DMS114 treated with DMSO at 0.1 percent for 48 hours (cell line): ENCODE data around the gene AP3D1.
A peak's percentile ranks its signal among the peaks of the same experiment; 100 is the strongest.

Experiments
- DNase-seq: peaks from one replicate; lab custom pipeline; 2025; ENCODE audit not compliant: unreplicated experiment; lab: John Stamatoyannopoulos, UW

The AP3D1 gene

DNA sequence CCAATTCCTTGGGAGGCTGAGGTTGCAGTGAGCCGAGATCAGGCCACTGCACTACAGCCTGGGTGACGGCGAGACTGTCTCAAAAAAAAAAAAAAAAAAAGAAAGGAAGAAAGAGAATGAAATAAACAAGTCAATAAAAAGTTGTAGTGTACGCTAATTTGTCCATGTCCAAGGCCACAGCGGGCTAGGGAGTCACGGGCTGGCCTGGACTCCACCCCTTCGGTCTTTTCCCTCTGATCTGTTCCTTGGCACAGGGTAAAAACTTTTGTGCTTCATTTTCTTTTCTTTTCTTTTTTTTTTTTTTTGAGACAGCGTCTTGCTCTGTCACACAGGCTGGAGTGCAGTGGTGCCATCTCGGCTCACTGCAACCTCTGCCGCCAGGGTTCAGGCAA is 80.9 kb downstream of the AP3D1 start:
- DNase-seq, result no peak

DNA sequence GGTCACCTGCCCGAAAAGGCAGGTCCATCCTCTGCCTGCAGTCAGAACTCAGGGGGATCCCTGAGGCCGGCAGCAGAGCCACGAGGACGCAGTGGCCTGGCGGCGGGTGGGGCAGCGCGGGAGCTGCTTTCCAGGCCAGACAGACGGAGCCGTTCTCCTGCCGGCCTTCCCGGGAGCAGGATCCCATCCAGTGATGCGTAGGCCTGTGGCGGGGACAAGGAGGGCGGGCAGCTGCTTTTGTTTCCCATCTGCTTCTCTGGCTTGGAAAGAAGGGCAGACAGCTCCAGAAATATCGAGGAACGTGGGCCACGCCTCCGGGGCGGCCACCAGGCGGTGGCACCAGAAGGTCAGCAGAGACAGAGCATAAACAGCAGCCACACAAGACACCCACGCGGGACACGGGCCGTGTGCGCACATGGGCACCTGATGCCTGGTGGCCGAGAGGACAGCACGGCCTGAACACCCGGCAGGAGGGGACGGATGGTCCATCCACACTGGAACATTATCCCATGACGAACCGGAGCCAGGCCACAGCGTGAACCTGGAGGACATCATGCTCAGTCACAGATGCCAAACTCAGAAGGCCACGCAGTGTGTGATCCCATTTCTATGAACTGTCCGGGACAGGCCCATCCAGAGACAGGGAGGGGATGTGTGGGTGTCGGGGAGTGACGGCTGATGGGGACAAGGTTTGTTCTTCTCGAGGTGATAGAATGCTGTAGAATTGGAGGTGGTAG is 86.4 kb downstream of the AP3D1 start:
- DNase-seq, result no peak

DNA sequence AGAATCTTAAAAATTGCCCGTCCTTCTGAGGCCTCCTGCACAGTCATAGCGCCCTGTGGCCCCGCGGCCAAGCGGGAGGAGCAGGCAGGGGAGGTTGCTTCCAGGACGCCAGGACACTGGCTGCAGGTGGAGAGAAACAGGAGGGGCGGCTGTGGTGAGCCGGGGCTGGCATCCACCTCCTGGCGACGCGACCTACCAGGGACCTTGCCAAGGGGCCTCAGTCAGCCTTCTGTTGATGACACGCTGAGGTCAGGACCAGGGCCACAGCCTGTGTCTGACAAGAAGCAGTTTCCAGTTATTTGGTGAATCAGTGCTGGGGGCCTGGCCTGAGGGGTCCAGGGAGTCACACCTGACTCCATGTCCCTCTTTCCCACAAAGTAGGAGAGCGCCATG is 87.0 kb downstream of the AP3D1 start:
- no peak for DNase-seq

DNA sequence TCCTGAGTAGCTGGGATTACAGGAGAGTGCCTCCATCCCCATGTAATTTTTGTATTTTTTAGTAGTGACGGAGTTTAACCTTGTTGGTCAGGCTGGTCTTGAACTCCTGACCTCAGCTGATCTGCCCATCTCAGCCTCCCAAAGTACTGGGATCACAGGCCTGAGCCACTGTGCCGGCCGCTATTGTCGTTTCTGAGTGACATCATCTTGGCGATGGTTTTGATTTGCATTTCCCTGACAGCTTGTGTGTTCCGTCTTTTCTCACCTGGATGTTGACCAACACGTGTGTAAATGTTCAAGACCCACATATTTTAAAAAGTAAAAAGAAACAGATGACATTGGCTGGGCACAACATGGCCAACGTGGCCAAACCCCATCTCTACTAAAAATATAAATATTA is 87.5 kb downstream of the AP3D1 start:
- no peak for DNase-seq

GRCh38 chr19:2062770-2063169 is 88.6 kb downstream of the AP3D1 start:
- DNase-seq, result no peak

DNA sequence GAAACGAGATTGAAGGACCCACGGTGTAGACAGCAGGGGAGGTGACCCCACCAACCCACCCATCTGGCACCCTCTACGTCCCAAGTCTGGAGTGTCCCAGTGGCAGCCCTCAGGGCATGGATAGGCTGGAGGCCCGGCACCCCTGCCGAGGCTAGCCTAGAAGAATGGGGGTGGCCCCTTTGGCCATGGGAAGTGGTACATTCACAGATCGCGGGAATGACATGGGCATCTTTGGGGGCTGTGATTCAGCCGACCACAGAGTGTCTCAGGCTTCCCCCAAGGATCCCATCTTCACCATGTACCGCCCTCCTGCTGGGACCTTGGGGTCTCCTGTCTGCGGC is 89.0 kb downstream of the AP3D1 start:
- no peak for DNase-seq

DNA sequence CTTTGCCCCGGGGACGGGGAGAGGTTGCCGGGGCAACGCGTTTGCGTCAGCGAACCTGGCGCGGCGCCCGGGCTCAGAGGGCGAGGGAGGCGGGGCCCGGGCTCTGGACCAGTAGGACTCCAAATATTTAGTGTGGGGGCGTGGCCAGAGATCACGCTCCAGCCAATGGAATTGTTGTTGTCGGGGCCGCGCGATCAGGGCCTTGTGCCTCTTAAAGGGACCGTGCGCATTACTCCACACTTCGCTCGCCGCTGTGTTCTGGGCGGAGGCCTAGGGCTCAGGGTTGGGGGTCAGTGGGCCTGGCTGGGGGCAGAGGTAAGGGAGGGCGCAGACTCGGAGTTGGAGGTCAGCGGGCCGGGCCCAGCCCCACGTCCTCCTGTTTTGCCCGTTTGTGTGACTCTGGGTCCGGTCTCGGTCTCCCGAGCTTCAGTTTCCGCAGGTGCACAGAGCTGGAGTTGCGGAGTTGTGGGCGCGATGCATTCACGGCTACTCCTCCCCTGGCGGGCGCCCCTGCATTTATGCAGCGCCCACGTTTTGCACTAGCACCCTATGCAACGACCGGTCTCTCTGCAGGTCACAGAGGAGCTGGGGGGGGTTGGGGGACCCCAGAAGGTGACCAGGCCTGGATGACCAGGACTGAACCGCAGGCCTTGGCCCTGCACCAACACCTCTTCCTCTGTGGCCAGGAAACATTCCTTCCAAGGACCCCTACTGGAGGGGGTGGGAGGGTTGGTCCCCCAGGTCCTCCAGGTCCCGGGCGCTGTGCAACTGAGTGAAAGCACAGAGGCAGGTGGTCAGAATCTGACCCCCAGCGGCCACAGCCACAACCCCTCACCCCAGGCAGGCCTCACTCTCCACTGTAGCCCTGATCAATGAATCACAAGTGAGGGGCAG is 89.6 kb downstream of the AP3D1 start:
- peak; percentile 87 for DNase-seq

DNA sequence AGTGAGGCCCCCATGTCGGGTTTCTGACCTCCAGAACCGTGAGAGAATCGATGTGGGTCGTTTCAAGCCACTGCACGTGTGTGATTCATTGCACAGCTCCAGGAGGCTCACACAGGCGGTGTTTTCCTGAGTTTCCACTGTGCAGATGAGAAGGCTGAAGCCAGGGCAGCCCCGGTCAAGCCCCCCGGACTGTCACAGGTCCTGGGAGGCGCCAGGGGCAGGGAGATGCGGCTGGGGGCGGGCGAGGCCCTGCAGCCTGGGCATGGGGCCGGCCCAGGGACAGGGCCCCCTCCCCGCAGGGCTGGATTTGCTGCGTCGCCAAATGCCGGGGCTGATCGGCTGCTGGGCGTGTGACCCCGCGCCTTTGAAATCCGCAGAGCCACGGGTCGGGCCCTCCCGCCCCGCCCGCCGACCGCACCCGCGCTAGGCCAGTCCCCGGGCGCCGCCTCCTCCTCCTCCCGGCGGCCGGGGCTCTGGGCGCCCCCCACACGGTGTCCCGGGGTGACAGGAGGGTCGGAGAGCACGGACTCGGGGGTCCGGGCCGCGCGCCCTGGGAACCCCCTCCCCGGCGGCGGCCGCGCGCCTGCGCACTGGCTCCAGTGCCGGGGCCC is 90.4 kb downstream of the AP3D1 start:
- no peak for DNase-seq

GRCh38 chr19:2059422-2060201 is 91.8 kb downstream of the AP3D1 start:
- DNase-seq, result no peak

DNA sequence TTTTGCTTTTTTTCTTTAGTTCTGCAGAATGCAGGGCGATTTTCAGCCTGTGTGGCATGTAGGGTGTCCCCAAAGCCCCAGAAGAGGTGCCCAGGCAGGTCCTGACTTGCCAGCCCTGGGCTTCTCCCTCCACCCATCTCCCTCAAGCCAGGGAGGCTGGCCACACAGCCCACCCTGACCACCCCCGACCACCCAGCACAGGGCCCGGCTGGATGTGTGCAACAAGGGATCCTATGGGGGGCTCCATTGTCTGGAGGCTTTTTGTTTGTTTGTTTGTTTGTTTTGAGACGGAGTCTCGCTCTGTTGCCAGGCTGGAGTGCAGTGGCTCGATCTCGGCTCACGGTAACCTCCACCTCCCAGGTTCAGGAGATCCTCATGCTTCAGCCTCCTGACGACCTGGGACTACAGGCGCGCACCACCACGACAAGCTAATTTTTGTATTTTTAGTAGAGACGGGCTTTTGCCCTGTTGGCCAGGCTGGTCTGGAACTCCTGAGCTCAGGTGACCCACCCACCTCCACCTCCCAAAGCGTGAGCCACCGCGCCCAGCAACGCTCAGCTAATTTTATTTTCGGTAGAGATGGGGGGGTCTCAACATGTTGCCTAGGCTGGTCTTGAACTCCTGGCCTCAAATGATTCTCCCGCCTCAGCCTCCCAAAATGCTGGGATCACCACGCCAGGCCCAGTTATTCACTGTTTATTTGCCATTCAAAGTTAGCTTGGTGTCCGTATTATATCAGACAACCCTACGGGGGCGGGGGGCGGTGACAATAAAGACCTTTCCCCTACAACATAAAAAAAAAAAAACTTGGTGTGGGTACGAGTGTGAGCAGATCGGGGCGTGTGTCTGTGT is 92.6 kb downstream of the AP3D1 start:
- no peak for DNase-seq

DNA sequence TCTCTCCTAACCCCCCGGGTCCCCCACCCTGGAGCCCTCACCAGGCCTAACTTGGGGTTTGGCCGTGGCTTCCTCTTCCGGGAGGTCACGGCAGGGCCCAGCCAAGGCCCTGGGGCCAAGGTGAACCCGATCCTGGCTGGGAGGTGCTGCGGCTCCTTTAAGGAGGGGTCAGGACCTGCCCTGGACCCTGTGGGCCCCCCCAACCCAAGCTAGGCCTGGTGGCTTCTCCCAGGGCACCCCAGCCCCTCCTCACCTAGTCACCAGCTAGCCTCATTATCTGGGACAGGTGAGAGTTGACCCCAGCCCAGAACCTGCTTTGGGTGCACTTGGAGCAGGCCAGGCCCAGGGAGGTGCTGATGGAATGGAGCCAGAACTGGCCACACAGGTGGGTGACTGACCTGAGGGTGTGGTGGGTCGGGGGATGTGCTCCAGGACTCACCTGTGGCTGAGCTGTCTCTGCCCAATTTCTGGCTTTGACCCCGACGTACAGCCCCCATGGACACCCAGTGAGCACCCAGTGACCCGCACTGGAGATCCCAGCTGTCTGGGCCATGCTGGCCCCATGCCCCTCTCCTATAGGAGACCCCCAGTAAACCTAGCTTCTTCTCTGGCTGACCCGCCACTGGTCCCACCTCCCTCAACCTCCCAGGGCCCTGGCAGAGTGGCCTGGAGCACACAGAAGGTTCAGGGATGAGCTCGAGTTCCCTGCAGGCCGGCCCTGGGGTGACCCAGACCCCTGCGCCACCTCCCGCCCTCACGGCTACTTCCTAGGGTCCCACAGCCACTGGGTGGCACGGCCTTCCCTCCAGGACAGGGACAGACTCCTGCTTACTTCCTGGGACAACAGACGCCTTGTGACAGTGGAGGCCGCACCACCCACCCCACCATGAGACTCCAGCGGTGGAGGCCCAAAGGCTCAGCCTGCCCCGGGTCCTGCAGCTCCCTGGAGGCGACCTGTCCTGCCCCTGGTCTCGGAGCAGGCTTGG is 93.6 kb downstream of the AP3D1 start:
- no peak for DNase-seq

- DNase-seq, result no peak
Observed at GRCh38 chr19:2056837-2057192, 94.6 kb downstream of the AP3D1 start.

GRCh38 chr19:2055931-2056836 is 95.2 kb downstream of the AP3D1 start:
- DNase-seq, result no peak

- DNase-seq, result no peak
Observed at GRCh38 chr19:2054763-2055162, 96.6 kb downstream of the AP3D1 start.

DNA sequence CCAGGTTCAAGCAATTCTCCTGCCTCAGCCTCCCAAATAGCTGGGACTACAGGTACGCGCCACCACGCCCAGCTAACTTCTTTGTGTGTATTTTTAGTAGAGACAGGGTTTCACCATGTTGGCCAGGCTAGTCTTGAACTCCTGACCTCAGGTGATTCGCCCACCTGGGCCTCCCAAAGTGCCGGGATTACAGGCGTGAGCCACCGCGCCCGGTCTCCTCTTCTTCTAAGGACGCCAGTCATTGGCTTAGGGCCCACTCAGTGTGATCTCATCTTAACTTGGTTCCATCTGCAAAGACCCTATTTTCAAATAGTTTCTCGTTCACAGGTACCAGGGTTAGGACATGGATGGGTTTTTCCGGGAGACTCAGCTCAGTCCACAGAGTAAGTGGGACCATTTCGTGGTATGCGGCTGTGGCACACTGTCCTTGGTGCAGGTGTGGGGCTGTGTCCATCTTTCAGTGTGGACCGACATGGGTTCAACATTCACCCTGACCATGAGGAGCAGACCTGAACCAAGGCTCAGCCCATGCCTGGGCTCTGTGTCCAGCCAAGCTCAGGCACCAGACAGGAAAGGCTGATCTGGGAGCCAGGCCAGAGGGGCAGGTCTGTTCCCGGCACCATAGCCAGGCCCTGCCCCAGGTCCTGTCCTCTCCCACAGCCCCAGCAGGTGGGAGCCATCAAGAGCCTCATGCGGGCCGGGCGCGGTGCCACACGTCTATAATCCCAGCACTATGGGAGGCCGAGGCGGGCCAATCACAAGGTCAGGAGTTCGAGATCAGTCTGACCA is 97.6 kb downstream of the AP3D1 start:
- DNase-seq, result no peak

GRCh38 chr19:2051773-2052704 is 99.3 kb downstream of the AP3D1 start:
- DNase-seq, result no peak
